H1 (cell line): Measurements from ENCODE around the gene MSH5.

Experiments used
- CBX5 ChIP-seq: fragments of 300-800, 300-1000 bp; sonication (generic); IDR thresholded peaks from 2 replicates; pipeline ENCODE4 v1.7.1; 2016; ENCODE audit warnings: antibody characterized with exemption, low read length, low read depth
- CTCF ChIP-seq, 3 experiments: IDR thresholded peaks; 1 replicate in 2 of 3; 2 replicates in 1 of 3; pipeline versions ENCODE4 v1.5.1 to v1.6.1; 2011; ENCODE audit warnings: low read length in 3 of 3, mild to moderate bottlenecking in 3 of 3, inconsistent platforms in 2 of 3, low read depth in 1 of 3, moderate library complexity in 1 of 3; ENCODE audit not compliant: insufficient read depth in 1 of 3; ENCODE audit errors: control extremely low read depth in 1 of 3
- EP300 ChIP-seq, 2 experiments: IDR thresholded peaks; 1 replicate in 1 of 2; 2 replicates in 1 of 2; pipeline ENCODE4 v1.6.1; 2011 to 2012; ENCODE audit warnings: low read depth in 2 of 2, low read length in 2 of 2, mild to moderate bottlenecking in 2 of 2, borderline replicate concordance in 1 of 2, inconsistent platforms in 1 of 2, moderate library complexity in 1 of 2
- EZH2 ChIP-seq: fragments of 200-600 bp; sonication (generic); IDR thresholded peaks from 2 replicates; pipeline ENCODE4 v1.7.1; 2012; ENCODE audit warnings: low read depth, mild to moderate bottlenecking, moderate library complexity, low read length, inconsistent platforms; ENCODE audit not compliant: severe bottlenecking
- GTF2F1 ChIP-seq: IDR thresholded peaks from 2 replicates; pipeline ENCODE4 v1.6.1; 2012; ENCODE audit warnings: low read depth, low read length, improper control_type of control experiment, borderline replicate concordance
- POLR2AphosphoS5 ChIP-seq: IDR thresholded peaks from 2 replicates; pipeline ENCODE4 v1.6.1; 2011; ENCODE audit warnings: low read depth, low read length

GRCh38 chr6:31795616-31796298 lies 56.0 kb downstream of the MSH5 start, which contains the start of gene VARS1:
- TF ChIP-seq CTCF (IDR thresholded peaks at IDR 0.05; ENCODE audit: control extremely low read depth in 1 of 3, insufficient read depth in 1 of 3, low read depth in 1 of 3, low read length in 3 of 3) (peak; percentile 92 to 99 (median 94)), EZH2 (no peak), GTF2F1 (peak; percentile 66; the same call in 1 of the 2 replicates), EP300 (IDR thresholded peaks at IDR 0.05; ENCODE audit: borderline replicate concordance in 1 of 2, low read depth in 2 of 2, low read length in 2 of 2) (peak in 1 of 2 experiments; percentile 44; a peak in 1 of 3 replicates), CBX5 (no peak), POLR2AphosphoS5 (no peak)
